HG03097 (cell line): Measurements from ENCODE around the gene SLN.

Experiments
- ATAC-seq: cut with Tn5 transposase; IDR thresholded peaks from one replicate; pipeline ENCODE4 v1.9.1; 2021; ENCODE audit not compliant: unreplicated experiment, low FRiP score

SLN gene

GRCh38 chr11:107688322-107688918 lies 23.4 kb downstream of the SLN start:
- ATAC-seq: no peak

GRCh38 chr11:107683807-107684206 lies 28.0 kb downstream of the SLN start:
- no peak for ATAC-seq

GRCh38 chr11:107683061-107683460 lies 28.8 kb downstream of the SLN start:
- no peak for ATAC-seq

GRCh38 chr11:107682572-107682971 lies 29.3 kb downstream of the SLN start:
- no peak for ATAC-seq

- ATAC-seq: no peak
Measured at GRCh38 chr11:107682171-107682570, 29.7 kb downstream of the SLN start.

- no peak for ATAC-seq
Measured at GRCh38 chr11:107679255-107680024, 32.4 kb downstream of the SLN start.

- ATAC-seq: no peak
Measured at GRCh38 chr11:107678632-107678971, 33.3 kb downstream of the SLN start.

GRCh38 chr11:107677924-107678631 lies 33.8 kb downstream of the SLN start:
- ATAC-seq: no peak

- ATAC-seq: no peak
Measured at GRCh38 chr11:107676336-107677057, 35.4 kb downstream of the SLN start.

GRCh38 chr11:107675902-107676301 lies 36.0 kb downstream of the SLN start:
- ATAC-seq: no peak

- no peak for ATAC-seq
Measured at GRCh38 chr11:107669893-107670601, 41.8 kb downstream of the SLN start.

GRCh38 chr11:107669191-107669740 lies 42.6 kb downstream of the SLN start:
- ATAC-seq: no peak

GRCh38 chr11:107666911-107667613 lies 44.8 kb downstream of the SLN start:
- ATAC-seq: no peak

- no peak for ATAC-seq
Measured at GRCh38 chr11:107665018-107665417, 46.8 kb downstream of the SLN start.

- ATAC-seq: no peak
Measured at GRCh38 chr11:107661656-107662055, 50.2 kb downstream of the SLN start.

GRCh38 chr11:107660066-107660465 lies 51.8 kb downstream of the SLN start:
- no peak for ATAC-seq

- no peak for ATAC-seq
Measured at GRCh38 chr11:107659310-107659709, 52.5 kb downstream of the SLN start.
